Muscle layer of colon (tissue), 2 donors: Measurements from ENCODE around the gene WEE2.

Experiments used
- H3K27ac ChIP-seq: one replicate; pipeline ENCODE4 v1.7.0; 2013; ENCODE audit warnings: low read depth, mild to moderate bottlenecking, low read length, moderate library complexity
- H3K27me3 ChIP-seq, 2 donors: one replicate each; pipeline ENCODE4 v1.7.0; 2013; ENCODE audit warnings: low read length in 2 of 2, mild to moderate bottlenecking in 2 of 2; ENCODE audit not compliant: insufficient read depth in 2 of 2, control insufficient read depth in 1 of 2
- H3K36me3 ChIP-seq: one replicate; pipeline ENCODE4 v1.7.0; 2013; ENCODE audit warnings: mild to moderate bottlenecking, low read length; ENCODE audit not compliant: insufficient read depth
- H3K4me1 ChIP-seq: one replicate; pipeline ENCODE4 v1.7.0; 2013; ENCODE audit warnings: mild to moderate bottlenecking, low read length; ENCODE audit not compliant: insufficient read depth
- H3K4me3 ChIP-seq, 2 donors: one replicate each; pipeline ENCODE4 v1.7.0; 2013; ENCODE audit warnings: low read length in 2 of 2, low read depth in 1 of 2, mild to moderate bottlenecking in 1 of 2, moderate library complexity in 1 of 2
- H3K9ac ChIP-seq: one replicate; pipeline ENCODE4 v1.7.0; 2013; ENCODE audit warnings: low read length
- H3K9me3 ChIP-seq: one replicate; pipeline ENCODE4 v1.7.0; 2013; ENCODE audit warnings: mild to moderate bottlenecking, low read length
- donor health status: abdominal sarcoma.
- donor health status: Adenocarcinoma of cecum.

Gene WEE2

GRCh38 chr7:141708351-141708750 lies at the start of gene WEE2:
Gene WEE2 (plus strand): TSS chr7:141708353. CDS start chr7:141708759, 406 bp downstream.
- H3K27ac ChIP-seq = no peak within 1 kb of the TSS
- H3K4me1 ChIP-seq = no peaks in the 10 kb centered on the region
- H3K4me3 ChIP-seq = no peak within 1 kb of the TSS
- no peaks in the 10 kb centered on the region for H3K27me3 ChIP-seq
- H3K9ac ChIP-seq = no peak within 1 kb of the TSS
- H3K36me3 ChIP-seq = no peaks in the 10 kb centered on the region
- H3K9me3 ChIP-seq = no peaks in the 10 kb centered on the region

- no peak overlapping the region for H3K9ac ChIP-seq
- H3K4me3 ChIP-seq = no peak overlapping the region
- H3K36me3 ChIP-seq = peaks cover 35% of the 10 kb centered on the region
- H3K4me1 ChIP-seq = no peaks in the 10 kb centered on the region
- no peaks in the 10 kb centered on the region for H3K27me3 ChIP-seq
- no peak overlapping the region for H3K27ac ChIP-seq
- no peaks in the 10 kb centered on the region for H3K9me3 ChIP-seq
Measured at GRCh38 chr7:141659501-141659900, 48.7 kb upstream of the WEE2 start.

- H3K36me3 ChIP-seq = peaks cover 41% of the 10 kb centered on the region
- H3K27ac ChIP-seq = no peak overlapping the region
- H3K4me3 ChIP-seq = no peak overlapping the region
- H3K27me3 ChIP-seq = no peaks in the 10 kb centered on the region
- H3K9ac ChIP-seq = no peak overlapping the region
- no peaks in the 10 kb centered on the region for H3K9me3 ChIP-seq
- H3K4me1 ChIP-seq = no peaks in the 10 kb centered on the region
Measured at GRCh38 chr7:141660259-141660658, 47.9 kb upstream of the WEE2 start.

- peaks cover 44% of the 10 kb centered on the region for H3K36me3 ChIP-seq
- no peaks in the 10 kb centered on the region for H3K4me1 ChIP-seq
- no peaks in the 10 kb centered on the region for H3K27me3 ChIP-seq
- H3K4me3 ChIP-seq = no peak overlapping the region
- H3K9ac ChIP-seq = no peak overlapping the region
- H3K9me3 ChIP-seq = no peaks in the 10 kb centered on the region
- no peak overlapping the region for H3K27ac ChIP-seq
Measured at GRCh38 chr7:141663081-141663849, 44.9 kb upstream of the WEE2 start.

GRCh38 chr7:141664450-141664849 lies 43.7 kb upstream of the WEE2 start:
- H3K4me1 ChIP-seq = no peaks in the 10 kb centered on the region
- peaks cover 44% of the 10 kb centered on the region for H3K36me3 ChIP-seq
- H3K27me3 ChIP-seq = no peaks in the 10 kb centered on the region
- no peak overlapping the region for H3K4me3 ChIP-seq
- no peak overlapping the region for H3K27ac ChIP-seq
- H3K9ac ChIP-seq = no peak overlapping the region
- no peaks in the 10 kb centered on the region for H3K9me3 ChIP-seq

GRCh38 chr7:141665208-141666035 lies 42.7 kb upstream of the WEE2 start:
- Histone ChIP-seq H3K27ac (no peak overlapping the region), H3K9me3 (no peaks in the 10 kb centered on the region), H3K4me3 (no peak overlapping the region), H3K4me1 (no peaks in the 10 kb centered on the region), H3K27me3 (no peaks in the 10 kb centered on the region), H3K9ac (no peak overlapping the region), H3K36me3 (peaks cover 48% of the 10 kb centered on the region)

- Histone ChIP-seq H3K9me3 (no peaks in the 10 kb centered on the region), H3K27me3 (no peaks in the 10 kb centered on the region), H3K4me1 (no peaks in the 10 kb centered on the region), H3K36me3 (peaks cover 53% of the 10 kb centered on the region), H3K4me3 (no peak overlapping the region), H3K27ac (no peak overlapping the region), H3K9ac (no peak overlapping the region)
Measured at GRCh38 chr7:141666071-141666470, 42.1 kb upstream of the WEE2 start.

- Histone ChIP-seq H3K36me3 (peaks cover 42% of the 10 kb centered on the region), H3K4me1 (no peaks in the 10 kb centered on the region), H3K27ac (no peak overlapping the region), H3K27me3 (no peaks in the 10 kb centered on the region), H3K9me3 (no peaks in the 10 kb centered on the region), H3K4me3 (no peak overlapping the region), H3K9ac (no peak overlapping the region)
Measured at GRCh38 chr7:141668853-141669252, 39.3 kb upstream of the WEE2 start.

GRCh38 chr7:141671705-141672496 lies 36.3 kb upstream of the WEE2 start:
- H3K36me3 ChIP-seq = peaks cover 23% of the 10 kb centered on the region
- H3K4me3 ChIP-seq = no peak overlapping the region
- H3K27me3 ChIP-seq = no peaks in the 10 kb centered on the region
- H3K27ac ChIP-seq = no peak overlapping the region
- H3K4me1 ChIP-seq = no peaks in the 10 kb centered on the region
- H3K9me3 ChIP-seq = no peaks in the 10 kb centered on the region
- H3K9ac ChIP-seq = no peak overlapping the region

GRCh38 chr7:141673346-141673745 lies 34.8 kb upstream of the WEE2 start:
- H3K4me3 ChIP-seq = no peak overlapping the region
- H3K9ac ChIP-seq = no peak overlapping the region
- H3K4me1 ChIP-seq = no peaks in the 10 kb centered on the region
- H3K9me3 ChIP-seq = no peaks in the 10 kb centered on the region
- peaks cover 23% of the 10 kb centered on the region for H3K36me3 ChIP-seq
- H3K27ac ChIP-seq = no peak overlapping the region
- H3K27me3 ChIP-seq = no peaks in the 10 kb centered on the region

GRCh38 chr7:141674171-141674671 lies 33.9 kb upstream of the WEE2 start:
- no peaks in the 10 kb centered on the region for H3K9me3 ChIP-seq
- no peaks in the 10 kb centered on the region for H3K27me3 ChIP-seq
- no peaks in the 10 kb centered on the region for H3K4me1 ChIP-seq
- H3K4me3 ChIP-seq = no peak overlapping the region
- peaks cover 23% of the 10 kb centered on the region for H3K36me3 ChIP-seq
- no peak overlapping the region for H3K9ac ChIP-seq
- H3K27ac ChIP-seq = no peak overlapping the region
